HepG2 (cell line): ENCODE data around the gene TOB1. TPM values are rescaled to one million over a fixed set of nuclear protein-coding genes. Genes with fewer than 3 reads are reported as not detected.

ENCODE experiments used
- BCLAF1 ChIP-seq: fragments of 450-650 bp; IDR thresholded peaks from 2 replicates; pipeline ENCODE4 v1.6.1; 2017; ENCODE audit warnings: mild to moderate bottlenecking
- DR1 ChIP-seq: sonication (generic); formaldehyde crosslinking; IDR thresholded peaks from 2 replicates; pipeline ENCODE4 v1.8.0; 2021; ENCODE audit warnings: mild to moderate bottlenecking, missing genetic modification reagents, inconsistent platforms
- ERF ChIP-seq: IDR thresholded peaks from 2 replicates; pipeline ENCODE4 v1.6.1; 2018; ENCODE audit warnings: missing biosample characterization, missing genetic modification reagents
- ZNF362 ChIP-seq: sonication (generic); formaldehyde crosslinking; IDR thresholded peaks from 2 replicates; pipeline ENCODE4 v1.4.0; 2020; ENCODE audit warnings: missing genetic modification reagents, mild to moderate bottlenecking, borderline replicate concordance
- ZNF460 ChIP-seq: sonication (generic); formaldehyde crosslinking; IDR thresholded peaks from 2 replicates; pipeline ENCODE4 v1.5.1; 2020; ENCODE audit warnings: missing genetic modification reagents, mild to moderate bottlenecking, borderline replicate concordance
- ZNF766 ChIP-seq: sonication (generic); formaldehyde crosslinking; IDR thresholded peaks from 2 replicates; pipeline ENCODE4 v1.5.0; 2020; ENCODE audit warnings: missing genetic modification reagents, borderline replicate concordance
- ZSCAN9 ChIP-seq: IDR thresholded peaks from 2 replicates; pipeline ENCODE4 v1.6.1; 2016; ENCODE audit warnings: borderline replicate concordance
- polyA plus RNA-seq, 8 experiments: library from polyadenylated mRNA; depleted of rRNA in 3 of 8; stranded (reverse) in 7 of 8; unstranded in 1 of 8; fragments of >200 nt; fragmentation: Illumina TruSeq in 4 of 8; extraction: Trizol in 4 of 8; gene quantifications; 2 replicates each; pipeline versions ENCODE4 v1.2.1 to v1.2.3, GENCODE V29; 2011 to 2016; ENCODE audit warnings: low read depth in 4 of 8, missing spikeins in 1 of 8, mixed read lengths in 1 of 8; ENCODE audit not compliant: insufficient read depth in 1 of 8
- total RNA-seq, 5 experiments: library from RNA; depleted of rRNA; stranded (reverse); fragments of >200 nt; fragmentation: Illumina TruSeq; extraction: Trizol; gene quantifications; 2 replicates each; pipeline ENCODE4 v1.2.3, GENCODE V29; 2016; ENCODE audit warnings: low read depth in 1 of 5
- TF ChIP-seq, protein P1 (sequence below): sonication (generic); formaldehyde crosslinking; IDR thresholded peaks from 2 replicates; pipeline ENCODE4 v1.4.0; 2020; ENCODE audit warnings: mild to moderate bottlenecking, missing genetic modification reagents
- TF ChIP-seq, protein P2 (sequence below): sonication (generic); formaldehyde crosslinking; IDR thresholded peaks from 2 replicates; pipeline ENCODE4 v1.5.1; 2020; ENCODE audit warnings: missing genetic modification reagents, mild to moderate bottlenecking, borderline replicate concordance
- TF ChIP-seq, protein P3 (sequence below): sonication (generic); formaldehyde crosslinking; IDR thresholded peaks from 2 replicates; pipeline ENCODE4 v1.8.0; 2022; ENCODE audit warnings: missing genetic modification reagents, mild to moderate bottlenecking, borderline replicate concordance

TOB1 gene
- total and polyA plus RNA-seq, 2 of the 13 experiments (the other 11 are each of a cell fraction or from before 2014, with no cell fraction given), result 21.9 to 57.7 TPM

GRCh38 chr17:50884439-50885311 lies 18.5 kb upstream of the TOB1 start (continued):
- TF ChIP-seq BCLAF1 (no peak), ZNF460 (CRISPR knock-in tag) (no peak), ZNF766 (CRISPR knock-in tag) (no peak), ZNF362 (CRISPR knock-in tag) (peak; percentile 45; the same call in 1 of the 2 replicates), ZSCAN9 (CRISPR knock-in tag) (0 out of 2 replicates have a peak, but pooled peaks have one; percentile 55), DR1 (no peak), ERF (CRISPR knock-in tag) (peak; percentile 78; the same call in 1 of the 2 replicates)
- TF ChIP-seq, protein P1, sequence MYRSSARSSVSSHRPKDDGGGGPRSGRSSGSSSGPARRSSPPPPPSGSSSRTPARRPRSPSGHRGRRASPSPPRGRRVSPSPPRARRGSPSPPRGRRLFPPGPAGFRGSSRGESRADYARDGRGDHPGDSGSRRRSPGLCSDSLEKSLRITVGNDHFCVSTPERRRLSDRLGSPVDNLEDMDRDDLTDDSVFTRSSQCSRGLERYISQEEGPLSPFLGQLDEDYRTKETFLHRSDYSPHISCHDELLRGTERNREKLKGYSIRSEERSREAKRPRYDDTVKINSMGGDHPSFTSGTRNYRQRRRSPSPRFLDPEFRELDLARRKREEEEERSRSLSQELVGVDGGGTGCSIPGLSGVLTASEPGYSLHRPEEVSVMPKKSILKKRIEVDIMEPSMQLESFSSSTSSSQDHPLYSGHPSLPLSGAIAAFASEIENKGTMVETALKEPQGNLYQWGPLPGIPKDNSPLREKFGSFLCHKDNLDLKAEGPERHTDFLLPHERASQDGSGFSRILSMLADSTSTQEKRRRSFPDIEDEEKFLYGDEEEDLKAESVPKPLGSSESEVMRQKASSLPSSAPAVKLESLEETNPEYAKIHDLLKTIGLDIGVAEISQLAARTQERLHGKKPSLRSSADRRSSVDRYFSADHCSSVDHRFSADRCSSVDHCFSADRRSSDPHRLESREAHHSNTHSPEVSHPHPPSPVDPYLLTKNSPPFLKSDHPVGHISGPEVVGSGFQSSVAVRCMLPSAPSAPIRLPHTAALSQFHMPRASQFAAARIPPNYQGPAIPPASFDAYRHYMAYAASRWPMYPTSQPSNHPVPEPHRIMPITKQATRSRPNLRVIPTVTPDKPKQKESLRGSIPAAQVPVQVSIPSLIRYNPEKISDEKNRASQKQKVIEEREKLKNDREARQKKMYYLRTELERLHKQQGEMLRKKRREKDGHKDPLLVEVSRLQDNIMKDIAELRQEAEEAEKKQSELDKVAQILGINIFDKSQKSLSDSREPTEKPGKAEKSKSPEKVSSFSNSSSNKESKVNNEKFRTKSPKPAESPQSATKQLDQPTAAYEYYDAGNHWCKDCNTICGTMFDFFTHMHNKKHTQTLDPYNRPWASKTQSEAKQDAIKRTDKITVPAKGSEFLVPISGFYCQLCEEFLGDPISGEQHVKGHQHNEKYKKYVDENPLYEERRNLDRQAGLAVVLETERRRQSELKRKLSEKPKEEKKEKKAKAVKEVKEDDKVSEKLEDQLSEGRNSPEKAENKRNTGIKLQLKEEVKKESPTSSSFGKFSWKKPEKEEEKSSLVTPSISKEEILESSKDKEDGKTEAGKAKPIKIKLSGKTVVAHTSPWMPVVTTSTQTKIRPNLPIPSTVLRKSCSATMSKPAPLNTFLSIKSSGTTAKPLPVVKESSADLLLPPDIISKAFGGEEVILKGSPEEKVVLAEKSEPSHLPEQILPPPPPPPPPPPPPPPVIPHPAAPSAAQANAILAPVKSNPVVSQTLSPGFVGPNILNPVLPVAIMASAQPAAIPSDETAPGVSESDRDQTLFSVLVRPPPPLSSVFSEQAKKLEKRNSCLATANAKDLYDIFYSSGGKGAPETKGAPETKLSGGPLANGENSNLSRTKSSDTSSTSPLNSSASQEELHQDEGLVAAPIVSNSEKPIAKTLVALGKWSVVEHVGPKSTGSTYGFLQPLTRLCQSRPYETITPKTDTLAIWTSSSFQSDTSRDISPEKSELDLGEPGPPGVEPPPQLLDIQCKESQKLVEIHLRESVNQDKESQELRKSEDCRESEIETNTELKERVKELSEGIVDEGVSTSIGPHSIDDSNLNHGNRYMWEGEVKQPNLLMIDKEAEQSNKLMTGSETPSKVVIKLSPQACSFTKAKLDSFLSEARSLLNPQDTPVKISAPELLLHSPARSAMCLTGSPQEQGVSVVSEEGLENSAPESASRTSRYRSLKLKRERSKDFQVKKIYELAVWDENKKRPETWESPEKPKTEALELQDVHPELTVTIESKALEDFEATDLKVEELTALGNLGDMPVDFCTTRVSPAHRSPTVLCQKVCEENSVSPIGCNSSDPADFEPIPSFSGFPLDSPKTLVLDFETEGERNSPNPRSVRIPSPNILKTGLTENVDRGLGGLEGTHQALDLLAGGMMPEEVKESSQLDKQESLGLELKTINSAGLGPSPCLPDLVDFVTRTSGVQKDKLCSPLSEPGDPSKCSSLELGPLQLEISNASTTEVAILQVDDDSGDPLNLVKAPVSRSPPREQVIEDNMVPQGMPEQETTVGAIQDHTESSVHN (CRISPR knock-in tag), result 0 out of 2 replicates have a peak, but pooled peaks have one; percentile 77
- TF ChIP-seq, protein P2, sequence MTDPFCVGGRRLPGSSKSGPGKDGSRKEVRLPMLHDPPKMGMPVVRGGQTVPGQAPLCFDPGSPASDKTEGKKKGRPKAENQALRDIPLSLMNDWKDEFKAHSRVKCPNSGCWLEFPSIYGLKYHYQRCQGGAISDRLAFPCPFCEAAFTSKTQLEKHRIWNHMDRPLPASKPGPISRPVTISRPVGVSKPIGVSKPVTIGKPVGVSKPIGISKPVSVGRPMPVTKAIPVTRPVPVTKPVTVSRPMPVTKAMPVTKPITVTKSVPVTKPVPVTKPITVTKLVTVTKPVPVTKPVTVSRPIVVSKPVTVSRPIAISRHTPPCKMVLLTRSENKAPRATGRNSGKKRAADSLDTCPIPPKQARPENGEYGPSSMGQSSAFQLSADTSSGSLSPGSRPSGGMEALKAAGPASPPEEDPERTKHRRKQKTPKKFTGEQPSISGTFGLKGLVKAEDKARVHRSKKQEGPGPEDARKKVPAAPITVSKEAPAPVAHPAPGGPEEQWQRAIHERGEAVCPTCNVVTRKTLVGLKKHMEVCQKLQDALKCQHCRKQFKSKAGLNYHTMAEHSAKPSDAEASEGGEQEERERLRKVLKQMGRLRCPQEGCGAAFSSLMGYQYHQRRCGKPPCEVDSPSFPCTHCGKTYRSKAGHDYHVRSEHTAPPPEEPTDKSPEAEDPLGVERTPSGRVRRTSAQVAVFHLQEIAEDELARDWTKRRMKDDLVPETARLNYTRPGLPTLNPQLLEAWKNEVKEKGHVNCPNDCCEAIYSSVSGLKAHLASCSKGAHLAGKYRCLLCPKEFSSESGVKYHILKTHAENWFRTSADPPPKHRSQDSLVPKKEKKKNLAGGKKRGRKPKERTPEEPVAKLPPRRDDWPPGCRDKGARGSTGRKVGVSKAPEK (CRISPR knock-in tag), result no peak; the same call in 1 of the 2 replicates
- TF ChIP-seq, protein P3, sequence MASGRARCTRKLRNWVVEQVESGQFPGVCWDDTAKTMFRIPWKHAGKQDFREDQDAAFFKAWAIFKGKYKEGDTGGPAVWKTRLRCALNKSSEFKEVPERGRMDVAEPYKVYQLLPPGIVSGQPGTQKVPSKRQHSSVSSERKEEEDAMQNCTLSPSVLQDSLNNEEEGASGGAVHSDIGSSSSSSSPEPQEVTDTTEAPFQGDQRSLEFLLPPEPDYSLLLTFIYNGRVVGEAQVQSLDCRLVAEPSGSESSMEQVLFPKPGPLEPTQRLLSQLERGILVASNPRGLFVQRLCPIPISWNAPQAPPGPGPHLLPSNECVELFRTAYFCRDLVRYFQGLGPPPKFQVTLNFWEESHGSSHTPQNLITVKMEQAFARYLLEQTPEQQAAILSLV (CRISPR knock-in tag), result no peak; the same call in 1 of the 2 replicates
